Ureter (tissue), 1 donor: ENCODE results near the gene OSBPL5. TPM values are rescaled to one million over a fixed set of nuclear protein-coding genes. Genes with fewer than 3 reads are reported as not detected.
"Not testable (repeated sequence)": the region's sequence is repeated elsewhere in the genome, so short reads cannot be mapped to it uniquely, and the experiment has no call there.

ENCODE experiments used
- DNase-seq: peaks from one replicate; pipeline ENCODE4 v3.0.0-alpha.2; 2020; ENCODE audit warnings: low spot score
- total RNA-seq: library from RNA; stranded (reverse); gene quantifications from one replicate; pipeline ENCODE4 v1.2.4, GENCODE V29; 2023
- donor health status: DM: yes; HTN: yes; CAD: no.

OSBPL5 gene
- total RNA-seq, 1 donor from 2014 or later, result 84.3 TPM

- DNase-seq, result no peak
Observed at GRCh38 chr11:3122775-3123201, 42.3 kb downstream of the OSBPL5 start.

- no peak for DNase-seq
Observed at GRCh38 chr11:3121931-3122774, 43.0 kb downstream of the OSBPL5 start.

- no peak for DNase-seq
Observed at GRCh38 chr11:3121416-3121815, 43.7 kb downstream of the OSBPL5 start.

DNA sequence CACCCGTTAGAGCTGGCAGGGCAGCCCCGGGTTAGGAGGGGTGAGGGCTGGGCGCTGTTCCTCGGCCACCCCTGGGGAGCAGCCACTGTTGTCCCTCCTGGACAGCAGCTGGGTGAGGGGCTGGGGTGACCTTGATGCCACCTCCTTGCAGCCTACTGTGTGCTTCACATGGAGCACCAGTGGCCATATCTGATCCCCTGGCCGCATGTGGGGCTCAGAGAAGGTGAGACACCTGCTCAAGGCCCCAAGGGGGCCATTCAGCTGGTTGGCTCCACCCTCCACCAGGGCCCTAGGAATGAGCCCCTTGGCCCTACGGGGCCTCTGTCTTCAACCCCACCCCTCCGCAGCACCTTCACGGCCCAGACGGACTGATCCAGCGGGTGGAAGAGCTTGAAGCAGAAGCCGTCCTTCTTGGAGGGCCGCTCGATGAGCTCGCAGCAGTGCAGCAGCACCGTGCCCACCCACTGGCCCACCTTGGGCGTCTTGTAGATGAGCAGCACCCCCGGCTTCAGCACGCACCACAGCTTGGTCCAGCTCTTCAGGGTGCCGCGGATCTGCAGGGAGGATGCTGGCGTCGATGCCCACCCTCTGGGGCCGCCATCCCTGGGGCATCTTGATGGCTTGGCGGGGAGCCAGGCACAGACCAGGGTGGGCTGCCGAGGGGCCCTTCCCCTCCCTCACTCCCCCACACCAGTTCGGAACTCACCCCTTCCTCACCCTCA, 44.9 kb downstream of the OSBPL5 start:
- DNase-seq, result no peak

DNA sequence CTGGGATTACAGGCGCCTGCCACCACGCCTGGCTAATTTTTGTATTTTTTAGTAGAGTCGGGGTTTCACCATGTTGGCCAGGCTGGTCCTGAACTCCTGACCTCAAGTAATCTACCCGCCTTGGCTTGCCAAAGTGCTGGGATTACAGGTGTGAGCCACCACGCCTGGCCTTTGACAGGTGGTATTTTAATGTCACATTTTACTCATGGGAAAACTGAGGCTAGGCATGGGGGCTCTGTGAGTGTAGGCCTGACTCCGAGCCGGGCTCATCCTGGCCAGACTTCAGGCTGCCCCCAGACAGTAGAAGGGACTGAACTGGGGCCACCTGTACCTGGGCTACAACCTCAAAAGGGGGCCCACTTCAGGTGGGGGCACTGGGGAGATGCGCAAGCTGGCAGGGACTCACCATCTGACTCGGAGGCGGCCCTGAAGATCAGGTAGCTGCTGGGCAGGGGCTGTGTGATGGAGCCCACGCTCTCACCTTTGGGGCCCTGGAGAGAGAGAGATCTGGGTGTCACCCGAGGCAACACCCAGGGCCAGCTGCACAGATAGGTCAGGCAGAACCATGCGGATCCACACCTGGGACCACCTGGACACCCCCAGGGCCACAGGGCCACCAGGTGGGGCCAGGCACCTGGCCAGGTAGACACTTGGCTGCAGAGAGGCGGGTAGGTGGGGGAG, 45.8 kb downstream of the OSBPL5 start:
- no peak for DNase-seq

- no peak for DNase-seq
Observed at GRCh38 chr11:3115321-3115720, 49.8 kb downstream of the OSBPL5 start.

DNA sequence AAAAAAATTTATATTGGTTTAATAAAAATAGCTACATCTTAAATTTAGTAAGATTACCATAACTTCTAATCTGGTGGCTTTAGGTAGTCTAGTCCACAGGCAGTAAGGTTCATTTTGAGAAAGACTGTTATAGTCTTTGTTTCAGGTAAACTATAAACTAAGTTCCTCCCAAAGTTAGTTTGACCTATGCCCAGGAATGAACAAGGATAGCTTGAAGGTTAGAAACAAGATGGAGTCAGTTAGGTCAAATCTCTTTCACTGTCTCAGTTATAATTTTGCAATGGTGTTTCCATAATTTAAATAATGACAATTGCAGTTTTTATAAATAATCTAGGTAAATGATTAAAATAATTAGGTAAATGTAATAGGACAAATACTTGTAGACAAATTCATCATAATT, 51.4 kb downstream of the OSBPL5 start:
- not testable (repeated sequence) for DNase-seq

GRCh38 chr11:3111919-3112690, 53.0 kb downstream of the OSBPL5 start:
- no peak for DNase-seq

GRCh38 chr11:3111466-3111865, 53.6 kb downstream of the OSBPL5 start:
- no peak for DNase-seq

GRCh38 chr11:3109921-3110706, 55.0 kb downstream of the OSBPL5 start:
- DNase-seq, result no peak

DNA sequence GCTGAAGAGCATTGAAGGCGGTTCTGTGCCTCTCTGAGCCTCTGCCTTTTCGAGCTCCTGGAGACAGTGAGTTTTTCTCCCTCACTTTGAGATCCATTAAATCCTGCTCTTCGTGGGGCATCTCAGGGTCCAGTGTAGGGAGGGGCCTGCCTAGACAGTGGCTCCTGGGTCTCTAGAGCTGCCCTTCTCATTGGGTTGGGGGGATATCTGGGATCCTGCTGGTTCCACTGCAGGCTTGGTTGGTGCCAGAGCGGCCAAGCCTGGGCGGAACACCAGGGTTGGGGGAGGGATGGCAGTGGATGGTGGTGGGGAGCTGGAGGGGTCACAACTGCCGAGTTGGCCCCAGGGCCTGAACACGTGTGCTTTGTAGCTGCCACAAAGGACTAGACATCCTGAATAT, 55.7 kb downstream of the OSBPL5 start:
- DNase-seq, result no peak

DNA sequence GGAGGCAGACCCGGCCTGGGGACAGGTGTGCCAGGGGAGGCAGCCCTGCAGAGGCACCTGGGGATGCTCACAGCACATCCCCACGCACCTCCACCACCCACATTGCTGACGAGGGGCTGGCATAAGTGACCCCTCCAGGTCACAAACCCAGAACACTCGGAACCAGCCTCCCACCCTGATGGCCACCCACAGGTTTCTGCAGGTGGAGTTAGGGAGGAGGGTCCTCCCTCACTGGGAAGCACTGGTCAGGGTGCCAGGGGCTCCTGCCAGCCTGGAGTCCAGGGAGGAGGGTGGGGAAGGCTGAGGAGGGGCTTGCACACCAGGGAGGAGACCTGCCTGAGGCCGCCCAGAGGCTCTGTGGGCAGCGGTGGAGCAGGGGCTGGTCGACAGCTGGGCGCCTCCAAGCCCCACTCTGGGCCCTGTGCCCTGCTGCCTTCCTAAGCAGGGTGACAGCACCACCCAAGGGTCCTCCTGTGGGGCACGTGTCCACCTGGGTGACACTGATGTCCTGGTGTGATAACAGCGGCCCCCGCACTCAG, 56.9 kb downstream of the OSBPL5 start:
- DNase-seq, result no peak

DNA sequence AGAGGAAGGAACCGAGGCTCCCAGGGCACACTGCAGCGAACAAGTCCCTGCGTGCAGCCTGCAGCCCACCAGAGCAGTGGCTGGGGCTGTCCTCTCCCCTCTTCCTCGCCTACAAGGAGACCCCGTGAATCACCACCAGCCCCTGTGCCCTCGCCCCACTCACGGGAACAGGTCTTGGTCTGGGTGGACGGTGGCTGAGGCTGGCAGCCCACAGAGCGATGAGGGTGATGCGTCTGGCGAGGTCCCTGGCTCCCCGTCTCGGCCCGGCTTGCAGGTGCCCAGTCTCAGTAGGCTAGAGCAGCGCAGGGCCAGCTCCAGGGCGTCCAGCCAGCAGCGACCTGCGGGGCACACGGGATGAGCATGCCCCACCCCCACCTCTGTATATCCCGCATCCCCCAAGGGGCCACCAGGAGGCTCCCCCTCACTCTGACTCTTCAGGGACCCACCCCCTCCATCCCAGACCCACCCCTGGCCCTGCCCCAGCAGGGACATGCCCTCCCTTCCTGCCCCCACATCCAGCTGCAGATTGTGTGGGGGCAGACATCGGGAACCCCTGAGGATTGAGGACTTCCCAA, 57.4 kb downstream of the OSBPL5 start:
- no peak for DNase-seq

GRCh38 chr11:3106736-3107524, 58.2 kb downstream of the OSBPL5 start:
- no peak for DNase-seq

DNA sequence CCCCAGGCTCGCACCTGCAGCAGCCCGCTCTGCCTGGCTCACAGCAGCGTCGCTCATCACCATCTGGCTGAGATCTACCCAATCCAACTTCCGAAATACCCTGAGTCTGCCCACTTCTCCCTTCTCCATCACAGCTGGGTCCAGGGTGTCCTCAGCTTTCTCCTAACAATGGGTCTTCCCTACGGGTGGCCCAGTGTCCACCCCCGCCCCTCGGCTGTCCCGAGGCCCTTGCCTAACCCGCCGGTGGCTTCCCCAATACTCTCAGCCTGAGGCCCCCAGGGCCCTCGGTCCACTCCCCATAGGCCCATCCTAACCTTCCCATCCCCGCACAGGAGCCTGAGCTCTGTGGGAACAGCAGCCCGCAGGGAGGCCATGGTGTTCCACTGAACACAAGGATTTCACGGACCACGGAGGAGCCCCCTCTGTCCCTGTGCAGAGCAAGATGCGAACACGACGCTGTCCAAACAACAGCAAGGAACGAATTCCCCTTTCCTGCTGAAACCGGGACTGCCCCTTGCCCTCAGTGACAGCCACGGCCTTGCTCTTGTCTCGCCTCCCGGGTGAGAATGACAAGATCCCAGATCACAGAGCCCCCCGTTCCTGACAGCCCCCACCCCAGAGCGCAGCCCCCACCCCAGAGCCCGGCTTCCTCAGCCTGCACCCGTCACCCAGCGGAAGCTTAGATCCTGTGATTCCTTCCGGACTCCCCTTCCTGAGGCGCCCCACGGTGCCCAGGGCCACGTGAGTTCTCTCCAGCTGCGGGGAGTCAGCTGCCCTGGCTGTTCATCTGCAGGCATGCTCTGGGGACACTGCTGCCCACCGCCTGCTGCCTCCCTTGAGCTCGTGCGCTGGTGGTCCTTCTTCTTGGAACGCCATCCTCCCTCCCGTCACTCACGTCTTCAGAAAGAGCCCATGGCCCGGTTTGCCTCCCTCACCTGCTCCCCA, 59.0 kb downstream of the OSBPL5 start:
- peak; percentile 39 for DNase-seq

- peak; percentile 39 for DNase-seq
Observed at GRCh38 chr11:3104961-3105790, 59.9 kb downstream of the OSBPL5 start.

DNA sequence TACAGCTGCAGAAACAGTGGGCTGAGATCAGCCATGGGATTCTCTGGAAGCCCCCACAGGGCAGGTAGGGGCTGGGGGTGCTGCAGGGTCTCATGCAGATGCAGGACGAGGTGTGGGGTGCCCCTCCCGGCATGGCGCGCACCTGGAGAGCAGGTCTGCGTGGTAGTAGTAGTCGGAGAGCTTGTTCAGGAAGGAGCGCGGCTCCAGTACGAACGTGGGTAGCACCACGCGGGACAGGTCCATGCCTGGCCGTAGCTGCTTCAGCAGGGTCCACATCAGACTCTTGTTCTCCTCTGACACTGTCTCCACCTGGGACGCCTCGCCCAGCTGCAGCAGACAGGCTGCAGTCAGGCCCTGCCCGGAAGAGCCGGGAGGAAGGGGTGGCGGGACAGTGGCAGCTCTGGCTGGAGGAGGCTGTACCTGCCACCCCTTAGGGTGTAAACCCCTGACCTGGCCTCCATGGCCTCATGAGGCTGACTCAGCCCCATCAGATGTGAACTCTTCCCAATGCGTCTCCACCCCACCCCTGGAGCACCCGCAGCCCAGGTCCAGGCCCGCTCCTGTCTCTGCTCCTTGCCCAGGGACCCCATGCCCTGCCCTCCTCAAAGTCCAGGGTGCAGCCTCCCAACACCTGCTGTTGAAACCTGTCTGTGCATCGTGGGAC, 60.9 kb downstream of the OSBPL5 start:
- DNase-seq, result peak; percentile 32
